Nephron (organoid): ENCODE data around the gene IFNK.
A peak's percentile ranks its signal among the peaks of the same experiment; 100 is the strongest.

Experiments
- H3K27ac Mint-ChIP-seq, 3 experiments: 2 replicates each; pipeline ENCODE4 v1.8.0; 2020; ENCODE audit warnings: mixed read lengths in 3 of 3, mild to moderate bottlenecking in 2 of 3, moderate library complexity in 1 of 3
- H3K27me3 Mint-ChIP-seq: 2 replicates; pipeline ENCODE4 v1.8.0; 2021; ENCODE audit warnings: low read depth, mild to moderate bottlenecking, moderate library complexity, mixed read lengths
- H3K36me3 Mint-ChIP-seq: 2 replicates; pipeline ENCODE4 v1.8.0; 2020; ENCODE audit warnings: low read depth, mixed read lengths
- H3K4me1 Mint-ChIP-seq: 2 replicates; pipeline ENCODE4 v1.8.0; 2020; ENCODE audit warnings: mixed read lengths
- H3K4me3 Mint-ChIP-seq, 3 experiments: 2 replicates each; pipeline ENCODE4 v1.8.0; 2020; ENCODE audit warnings: mild to moderate bottlenecking in 3 of 3, mixed read lengths in 3 of 3, moderate library complexity in 2 of 3
- H3K9me3 Mint-ChIP-seq: 2 replicates; pipeline ENCODE4 v1.8.0; 2020; ENCODE audit warnings: mixed read lengths
- TF ChIP-seq, protein P1 (sequence below), 3 experiments: fragments of 200-600 bp; sonication (generic); IDR thresholded peaks; one replicate each; pipeline ENCODE4 v1.5.0; 2021; ENCODE audit warnings: antibody characterized with exemption in 3 of 3; ENCODE audit not compliant: unreplicated experiment in 3 of 3

Gene IFNK

GRCh38 chr9:27572918-27573633 lies 49.0 kb downstream of the IFNK start, which contains the start of gene C9orf72:
Gene C9orf72, minus strand, starts transcription at chr9:27573481. Its CDS starts 6,361 bp downstream, at chr9:27567120.
- H3K27ac Mint-ChIP-seq = peak within 1 kb of the TSS; percentile 96 to 100 (median 98)
- peak within 1 kb of the TSS; percentile 93 to 99 (median 98) for H3K4me3 Mint-ChIP-seq
- TF ChIP-seq, protein P1, sequence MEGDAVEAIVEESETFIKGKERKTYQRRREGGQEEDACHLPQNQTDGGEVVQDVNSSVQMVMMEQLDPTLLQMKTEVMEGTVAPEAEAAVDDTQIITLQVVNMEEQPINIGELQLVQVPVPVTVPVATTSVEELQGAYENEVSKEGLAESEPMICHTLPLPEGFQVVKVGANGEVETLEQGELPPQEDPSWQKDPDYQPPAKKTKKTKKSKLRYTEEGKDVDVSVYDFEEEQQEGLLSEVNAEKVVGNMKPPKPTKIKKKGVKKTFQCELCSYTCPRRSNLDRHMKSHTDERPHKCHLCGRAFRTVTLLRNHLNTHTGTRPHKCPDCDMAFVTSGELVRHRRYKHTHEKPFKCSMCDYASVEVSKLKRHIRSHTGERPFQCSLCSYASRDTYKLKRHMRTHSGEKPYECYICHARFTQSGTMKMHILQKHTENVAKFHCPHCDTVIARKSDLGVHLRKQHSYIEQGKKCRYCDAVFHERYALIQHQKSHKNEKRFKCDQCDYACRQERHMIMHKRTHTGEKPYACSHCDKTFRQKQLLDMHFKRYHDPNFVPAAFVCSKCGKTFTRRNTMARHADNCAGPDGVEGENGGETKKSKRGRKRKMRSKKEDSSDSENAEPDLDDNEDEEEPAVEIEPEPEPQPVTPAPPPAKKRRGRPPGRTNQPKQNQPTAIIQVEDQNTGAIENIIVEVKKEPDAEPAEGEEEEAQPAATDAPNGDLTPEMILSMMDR (IDR thresholded peaks at IDR 0.05; ENCODE audit: unreplicated experiment in 3 of 3) = no peak
- no peaks in the 10 kb centered on the region for H3K36me3 Mint-ChIP-seq
- peaks cover 4% of the 10 kb centered on the region for H3K9me3 Mint-ChIP-seq
- H3K27me3 Mint-ChIP-seq = no peaks in the 10 kb centered on the region
- peaks cover 28% of the 10 kb centered on the region for H3K4me1 Mint-ChIP-seq

DNA sequence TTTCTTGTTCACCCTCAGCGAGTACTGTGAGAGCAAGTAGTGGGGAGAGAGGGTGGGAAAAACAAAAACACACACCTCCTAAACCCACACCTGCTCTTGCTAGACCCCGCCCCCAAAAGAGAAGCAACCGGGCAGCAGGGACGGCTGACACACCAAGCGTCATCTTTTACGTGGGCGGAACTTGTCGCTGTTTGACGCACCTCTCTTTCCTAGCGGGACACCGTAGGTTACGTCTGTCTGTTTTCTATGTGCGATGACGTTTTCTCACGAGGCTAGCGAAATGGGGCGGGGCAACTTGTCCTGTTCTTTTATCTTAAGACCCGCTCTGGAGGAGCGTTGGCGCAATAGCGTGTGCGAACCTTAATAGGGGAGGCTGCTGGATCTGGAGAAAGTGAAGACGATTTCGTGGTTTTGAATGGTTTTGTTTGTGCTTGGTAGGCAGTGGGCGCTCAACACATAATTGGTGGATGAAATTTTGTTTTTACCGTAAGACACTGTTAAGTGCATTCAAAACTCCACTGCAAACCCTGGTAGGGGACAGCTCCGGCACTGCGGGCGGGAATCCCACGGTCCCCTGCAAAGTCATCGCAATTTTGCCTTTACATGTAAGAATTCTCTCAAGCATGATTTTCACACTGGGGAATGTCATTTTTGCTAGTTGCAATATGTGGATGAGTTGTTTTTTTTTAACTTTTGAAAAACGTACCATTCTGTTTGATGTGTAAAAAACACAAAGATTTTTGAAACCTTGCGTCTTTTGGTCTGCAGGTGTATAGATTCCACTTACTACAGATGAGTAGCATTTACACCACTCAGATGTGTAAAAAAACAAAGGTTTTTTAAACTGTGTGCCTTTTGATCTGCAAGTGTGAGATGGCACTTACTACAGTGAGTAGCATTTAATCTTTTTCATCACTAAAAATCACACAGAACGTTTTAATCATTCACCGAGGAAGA lies 49.8 kb downstream of the IFNK start:
- peak overlapping the region; percentile 93 to 99 (median 98) for H3K4me3 Mint-ChIP-seq
- H3K9me3 Mint-ChIP-seq = peaks cover 9% of the 10 kb centered on the region
- TF ChIP-seq, protein P1 (IDR thresholded peaks at IDR 0.05; ENCODE audit: unreplicated experiment in 3 of 3) = no peak
- H3K27me3 Mint-ChIP-seq = no peaks in the 10 kb centered on the region
- peak overlapping the region; percentile 96 to 100 (median 98) for H3K27ac Mint-ChIP-seq
- H3K4me1 Mint-ChIP-seq = peaks cover 28% of the 10 kb centered on the region
- H3K36me3 Mint-ChIP-seq = no peaks in the 10 kb centered on the region
